SJSA1 (cell line): Measurements from ENCODE around the gene ZNF816. TPM values are rescaled to one million over a fixed set of nuclear protein-coding genes. Genes with fewer than 3 reads are reported as not detected.
"Not testable (repeated sequence)": the region's sequence is repeated elsewhere in the genome, so short reads cannot be mapped to it uniquely, and the experiment has no call there.

Source experiments
- DNase-seq, 2 experiments: peaks; one replicate each; pipeline ENCODE4 v3.0.0-alpha.2; 2015 to 2020; ENCODE audit warnings: low spot score in 2 of 2, low read depth in 1 of 2
- H3K27ac ChIP-seq: fragments of 250-450 bp; sonication (Bioruptor Pico); 2 replicates; pipeline ENCODE4 v1.5.1; 2020; ENCODE audit warnings: mild to moderate bottlenecking, moderate library complexity
- H3K27me3 ChIP-seq: fragments of 250-450 bp; sonication (Bioruptor Pico); replicated peaks from 2 replicates; pipeline ENCODE4 v1.5.1; 2020; ENCODE audit warnings: mild to moderate bottlenecking, moderate library complexity
- H3K36me3 ChIP-seq: fragments of 250-450 bp; sonication (Bioruptor Pico); 2 replicates; pipeline ENCODE4 v1.5.1; 2020; ENCODE audit warnings: mild to moderate bottlenecking
- H3K4me1 ChIP-seq: fragments of 250-450 bp; sonication (Bioruptor Pico); replicated peaks from 2 replicates; pipeline ENCODE4 v1.6.1; 2021; ENCODE audit warnings: mild to moderate bottlenecking
- H3K4me3 ChIP-seq: fragments of 250-450 bp; sonication (Bioruptor Pico); 2 replicates; pipeline ENCODE4 v1.5.1; 2020; ENCODE audit warnings: mild to moderate bottlenecking
- H3K9me3 ChIP-seq: fragments of 250-450 bp; sonication (Bioruptor Pico); replicated peaks from 2 replicates; pipeline ENCODE4 v1.5.1; 2020; ENCODE audit warnings: mild to moderate bottlenecking
- total RNA-seq: library from RNA; depleted of rRNA; stranded (reverse); fragments of >200 nt; shearing (Covaris generic); gene quantifications from 2 replicates; pipeline ENCODE4 v1.2.3, GENCODE V29; 2014

Gene ZNF816
- total RNA-seq, 1 experiment from 2014 or later: 9.5 TPM

DNA sequence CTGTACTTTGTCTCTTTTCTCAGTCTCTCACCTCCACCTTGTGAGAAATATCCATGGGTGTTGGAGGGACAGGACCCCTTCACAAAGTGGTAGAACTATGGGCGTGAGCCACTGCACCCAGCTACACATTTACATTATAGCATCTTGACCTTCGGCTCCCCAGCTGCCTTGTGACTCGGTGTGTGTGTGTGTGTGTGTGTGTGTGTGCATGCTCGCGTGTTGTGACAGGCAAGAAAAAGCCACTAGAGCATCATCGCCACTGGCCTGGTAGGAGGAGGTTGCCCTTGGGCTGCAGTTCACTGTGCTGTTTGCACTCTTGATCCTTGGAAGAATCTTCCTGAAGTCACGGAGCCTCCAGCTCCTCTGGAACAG, 25.7 kb downstream of the ZNF816 start:
- no peak for DNase-seq
- Histone ChIP-seq H3K36me3 (no peaks in the 10 kb centered on the region; the same call in 1 of the 2 replicates), H3K27ac (no peak overlapping the region), H3K4me1 (peaks cover 4% of the 10 kb centered on the region), H3K9me3 (no peaks in the 10 kb centered on the region), H3K4me3 (no peak overlapping the region), H3K27me3 (no peaks in the 10 kb centered on the region)

DNA sequence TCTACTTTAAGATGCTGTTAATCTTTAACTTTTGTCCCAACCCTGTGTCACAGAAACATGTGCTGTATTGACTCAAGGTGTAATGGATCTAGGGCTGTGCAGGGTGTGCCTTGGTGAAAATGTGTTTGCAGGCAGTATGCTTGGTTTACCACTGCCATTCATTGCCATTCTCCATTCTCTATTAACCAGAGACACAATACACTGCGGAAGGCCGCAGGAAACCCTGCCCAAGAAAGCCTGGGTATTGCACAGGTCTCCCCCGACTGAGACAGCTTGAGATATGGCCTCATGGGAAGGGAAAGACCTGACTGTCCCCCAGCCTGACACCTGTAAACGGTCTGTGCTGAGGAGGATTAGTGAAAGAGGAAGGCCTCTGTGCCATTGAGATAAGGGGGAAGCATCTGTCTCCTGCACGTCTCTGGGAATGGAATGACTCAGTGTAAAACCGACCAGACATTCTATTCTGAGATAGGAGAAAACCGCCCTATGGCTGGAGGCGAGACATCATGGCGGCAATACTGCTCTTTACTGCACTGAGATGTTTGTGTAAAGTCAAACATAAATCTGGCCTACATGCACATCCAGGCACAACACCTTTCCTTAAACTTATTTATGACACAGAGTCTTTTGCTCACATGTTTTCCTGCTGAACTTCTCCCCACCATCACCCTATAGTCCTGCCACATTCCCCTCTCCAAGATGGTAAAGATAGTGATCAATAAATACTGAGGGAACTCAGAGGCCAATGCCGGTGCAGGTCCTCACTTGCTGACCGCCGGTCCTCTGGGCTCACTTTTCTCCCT, 26.3 kb downstream of the ZNF816 start:
- Histone ChIP-seq H3K27me3 (no peaks in the 10 kb centered on the region), H3K9me3 (no peaks in the 10 kb centered on the region), H3K4me1 (peaks cover 4% of the 10 kb centered on the region), H3K27ac (no peak overlapping the region), H3K36me3 (no peaks in the 10 kb centered on the region; the same call in 1 of the 2 replicates), H3K4me3 (no peak overlapping the region)
- no peak for DNase-seq

DNA sequence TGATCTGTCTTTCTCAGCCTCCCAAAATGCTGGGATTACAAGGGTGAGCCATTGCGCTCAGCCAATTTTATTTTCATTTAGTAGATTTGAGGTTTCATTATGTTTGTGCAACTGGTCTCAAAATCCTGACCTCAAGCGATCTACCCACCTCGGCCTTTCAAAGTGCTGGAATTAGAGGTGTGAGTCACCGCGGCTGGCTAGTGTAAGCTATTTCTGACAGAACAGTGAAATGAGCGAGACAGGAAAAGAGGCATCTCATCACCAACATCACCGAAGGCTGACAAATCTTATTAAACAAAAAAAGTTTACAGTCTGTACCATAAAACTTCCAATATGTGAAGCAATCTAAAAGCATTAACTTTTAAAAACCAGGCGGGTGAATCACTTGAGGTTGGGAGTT, 27.2 kb downstream of the ZNF816 start:
- H3K4me3 ChIP-seq: no peak overlapping the region
- H3K9me3 ChIP-seq: no peaks in the 10 kb centered on the region
- no peak overlapping the region for H3K27ac ChIP-seq
- H3K36me3 ChIP-seq: no peaks in the 10 kb centered on the region; the same call in 1 of the 2 replicates
- no peaks in the 10 kb centered on the region for H3K27me3 ChIP-seq
- H3K4me1 ChIP-seq: peaks cover 4% of the 10 kb centered on the region
- DNase-seq: peak; percentile 53 to 61

DNA sequence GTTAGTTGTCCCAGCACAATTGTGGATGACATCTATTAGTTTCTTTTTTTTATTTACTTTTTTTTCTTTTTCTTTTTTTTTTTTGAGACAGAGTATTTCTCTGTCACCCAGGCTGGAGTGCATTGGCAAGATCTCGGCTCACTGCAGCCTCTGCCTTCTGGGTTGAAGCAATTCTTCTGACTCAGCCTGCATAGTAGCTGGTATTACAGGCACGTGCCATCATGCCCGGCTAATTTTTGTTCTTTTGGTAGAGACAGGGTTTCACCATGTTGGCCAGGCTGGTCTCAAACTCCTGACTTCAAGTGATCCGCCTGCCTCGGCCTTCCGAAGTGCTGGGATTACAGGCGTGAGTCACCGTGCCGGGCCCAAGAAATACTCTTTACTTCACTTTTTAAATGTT, 38.0 kb downstream of the ZNF816 start:
- not testable (repeated sequence) for H3K27me3 ChIP-seq

DNA sequence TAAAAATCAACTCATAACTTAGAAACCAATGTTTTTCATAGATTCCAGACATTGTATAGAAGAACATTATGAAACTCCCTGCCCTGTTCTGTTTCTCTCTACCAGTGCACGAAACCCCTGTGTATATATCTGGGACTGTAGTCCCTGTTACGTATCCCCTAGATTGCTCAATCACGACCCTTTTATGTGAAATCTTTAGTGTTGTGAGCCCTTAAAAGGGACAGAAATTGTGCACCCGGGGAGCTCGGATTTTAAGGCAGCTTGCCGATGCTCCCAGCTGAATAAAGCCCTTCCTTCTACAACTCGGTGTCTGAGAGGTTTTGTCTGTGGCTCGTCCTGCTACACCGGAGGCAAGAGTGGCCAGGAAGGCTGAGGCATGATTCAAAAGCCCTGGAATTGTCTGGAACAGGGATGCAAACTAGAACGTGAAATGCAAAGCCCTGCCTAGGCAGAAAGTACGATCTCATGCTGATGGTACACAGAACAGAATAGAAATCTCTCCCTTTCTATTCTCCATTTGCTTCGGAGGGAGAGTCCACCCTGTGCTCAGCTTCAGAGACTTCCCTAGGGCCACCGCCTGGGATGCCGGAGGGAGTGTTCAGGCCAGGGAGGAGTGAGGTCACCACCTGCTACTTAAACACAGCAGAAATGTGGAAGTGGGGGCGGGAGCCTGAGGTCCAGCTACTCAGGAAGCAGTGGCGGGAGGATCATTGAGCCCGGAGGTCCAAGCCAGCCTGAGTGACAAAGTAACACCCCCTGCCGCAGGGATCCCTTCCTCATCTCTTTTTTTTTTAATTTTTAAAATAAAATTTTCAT, 38.7 kb downstream of the ZNF816 start:
- DNase-seq: peak in 1 of 2 experiments; percentile 28
- peaks cover 5% of the 10 kb centered on the region; the same call in 1 of the 2 replicates for H3K4me1 ChIP-seq
- H3K27ac ChIP-seq: no peak overlapping the region

More for the DNA sequence above, 38.0 kb downstream of the ZNF816 start:
- peaks cover 18% of the 10 kb centered on the region for H3K36me3 ChIP-seq
- H3K4me3 ChIP-seq, H3K9me3 ChIP-seq, H3K4me1 ChIP-seq, H3K27ac ChIP-seq: not testable (repeated sequence)
- peak in 1 of 2 experiments; percentile 21 for DNase-seq

DNA sequence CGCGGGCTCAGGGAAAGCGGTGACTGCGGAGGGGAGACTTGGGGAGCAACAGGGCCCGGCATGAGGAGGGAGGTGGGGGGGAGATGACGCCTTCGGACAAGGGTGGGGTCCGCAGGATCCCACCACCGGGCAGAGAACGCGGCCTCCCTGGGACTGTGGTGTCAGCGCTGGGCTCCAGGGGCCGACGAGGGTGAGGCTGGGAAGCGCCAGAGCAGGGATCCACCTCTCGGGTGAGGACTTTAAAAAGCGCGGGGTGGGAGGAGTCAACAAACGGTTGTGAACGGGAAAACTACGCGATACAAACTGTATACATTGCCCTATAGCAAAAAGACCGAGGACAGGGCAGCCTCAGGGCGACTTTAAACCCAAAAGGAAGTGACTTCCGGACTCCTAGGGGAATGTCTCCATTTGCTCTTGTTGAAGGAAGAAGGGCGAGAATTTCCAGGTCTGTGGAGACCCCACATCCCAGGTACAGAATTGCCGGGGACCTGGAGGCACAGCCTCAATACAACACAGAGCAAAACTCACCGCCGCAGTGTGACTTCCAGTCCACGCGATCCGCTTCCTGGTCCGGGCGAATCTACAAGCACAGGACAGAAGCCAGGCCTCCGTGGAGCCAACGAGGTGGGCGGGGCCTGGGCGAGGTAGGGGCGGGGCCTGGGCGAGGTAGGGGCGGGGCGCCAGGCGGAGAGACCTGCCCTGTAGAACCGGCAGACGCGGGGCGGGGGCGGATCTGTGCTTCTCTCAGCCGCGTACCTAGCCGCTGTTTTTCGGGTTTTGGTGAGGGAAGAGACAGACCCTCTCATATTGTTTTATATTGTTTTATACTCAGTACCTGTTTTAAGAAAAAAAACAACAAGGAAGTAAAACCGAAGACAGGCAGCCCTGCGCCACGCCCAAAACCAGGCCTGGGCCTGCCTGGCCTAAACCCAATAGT, 39.6 kb downstream of the ZNF816 start, which contains the start of gene ZNF888:
Gene ZNF888 (minus strand): TSS at position 588 of the 937 bp plus-strand sequence. CDS start 5,555 bp downstream, outside the sequence.
- peak within 1 kb of the TSS; percentile 75 for H3K27ac ChIP-seq
- H3K4me3 ChIP-seq: peak within 1 kb of the TSS; percentile 51
- peaks cover 5% of the 10 kb centered on the region; the same call in 1 of the 2 replicates for H3K4me1 ChIP-seq
- H3K36me3 ChIP-seq: peaks cover 4% of the 10 kb centered on the region; the same call in 1 of the 2 replicates
- 0 out of 2 replicates have a peak, but pooled peaks cover 5% of the 10 kb centered on the region for H3K9me3 ChIP-seq
- H3K27me3 ChIP-seq: no peaks in the 10 kb centered on the region
- peak; percentile 84 to 85 for DNase-seq

More for the DNA sequence above, 38.7 kb downstream of the ZNF816 start:
- H3K9me3 ChIP-seq: 0 out of 2 replicates have a peak, but pooled peaks cover 5% of the 10 kb centered on the region
- peak overlapping the region; percentile 51 for H3K4me3 ChIP-seq
- H3K27me3 ChIP-seq: no peaks in the 10 kb centered on the region
- H3K36me3 ChIP-seq: peaks cover 13% of the 10 kb centered on the region

DNA sequence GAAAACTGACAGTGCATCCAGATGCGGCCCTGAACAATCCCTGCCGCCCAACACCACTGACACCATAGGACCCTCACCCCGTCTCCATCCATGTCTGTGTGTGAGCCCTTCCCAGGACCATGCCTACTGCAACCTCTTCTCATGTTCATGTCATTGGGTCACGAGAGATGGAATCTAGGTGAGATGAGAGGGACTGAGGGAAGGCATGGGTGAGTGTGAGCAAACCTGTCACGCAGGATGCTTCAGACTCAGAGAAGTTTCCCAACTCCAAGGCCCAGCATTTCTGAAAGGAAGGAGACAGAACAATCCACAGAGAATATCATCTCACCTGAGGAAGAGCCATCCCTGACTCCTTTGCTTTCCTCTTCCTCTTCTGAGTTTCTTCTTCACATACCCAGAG, 45.1 kb downstream of the ZNF816 start:
- Histone ChIP-seq H3K9me3 (no peaks in the 10 kb centered on the region), H3K27me3 (no peaks in the 10 kb centered on the region), H3K27ac (no peak overlapping the region), H3K4me3 (no peak overlapping the region), H3K4me1 (no peaks in the 10 kb centered on the region), H3K36me3 (peaks cover 15% of the 10 kb centered on the region)
- peak in 1 of 2 experiments; percentile 16 for DNase-seq

DNA sequence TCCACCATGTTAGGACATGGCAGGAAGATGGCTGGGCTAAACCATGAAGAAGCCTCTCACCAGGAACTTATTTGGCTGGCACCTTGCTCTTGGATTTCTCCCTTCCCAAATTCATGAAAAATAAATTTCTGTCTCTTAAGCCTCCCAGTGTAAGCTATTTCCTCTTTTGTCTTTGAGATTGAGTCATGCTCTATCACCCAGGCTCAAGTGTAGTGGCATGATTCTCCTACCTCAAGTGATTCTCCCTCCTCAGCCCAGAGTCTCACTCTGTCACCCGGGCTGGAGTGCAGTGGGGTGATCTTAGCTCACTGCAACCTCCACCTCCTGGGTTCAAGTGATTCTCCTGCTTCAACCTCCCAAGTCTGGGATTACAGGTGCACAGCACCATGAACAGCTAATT, 52.0 kb downstream of the ZNF816 start:
- H3K27ac ChIP-seq: no peak overlapping the region
- no peaks in the 10 kb centered on the region for H3K27me3 ChIP-seq
- no peak overlapping the region for H3K4me3 ChIP-seq
- DNase-seq: peak in 1 of 2 experiments; percentile 8
- H3K4me1 ChIP-seq: no peaks in the 10 kb centered on the region
- H3K9me3 ChIP-seq: no peaks in the 10 kb centered on the region
- H3K36me3 ChIP-seq: peaks cover 22% of the 10 kb centered on the region

DNA sequence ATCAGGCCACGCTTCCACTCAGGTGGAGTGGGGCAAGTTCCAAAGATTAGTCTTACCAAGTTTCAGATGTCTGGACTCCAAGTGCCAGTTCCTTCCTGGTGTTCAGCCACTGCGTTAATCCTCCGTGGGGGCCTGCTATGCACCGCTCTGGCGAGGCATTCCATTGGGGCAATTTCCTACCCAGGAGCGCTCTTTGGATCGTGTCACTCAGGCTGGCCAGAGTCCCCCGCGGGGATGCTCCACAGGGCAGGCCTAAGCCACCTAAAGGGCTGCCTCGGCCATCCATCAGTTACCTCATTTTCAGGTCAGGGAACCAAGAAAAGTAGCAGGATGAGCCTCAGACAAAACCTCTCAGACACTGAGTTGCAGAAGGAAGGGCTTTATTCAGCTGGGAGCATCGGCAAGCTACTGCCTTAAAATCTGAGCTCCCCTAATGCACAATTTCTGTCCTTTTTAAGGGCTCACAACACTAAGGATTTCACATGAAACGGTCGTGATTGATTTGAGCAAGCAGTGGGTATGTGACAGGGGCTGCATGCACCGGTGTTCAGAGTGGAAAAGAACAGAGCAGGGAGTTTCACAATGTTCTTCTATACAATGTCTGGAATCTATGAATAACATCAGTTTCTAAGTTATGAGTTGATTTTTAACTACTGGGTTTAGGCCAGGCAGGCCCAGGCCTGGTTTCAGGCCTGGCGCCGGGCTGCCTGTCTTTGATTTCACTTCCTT, 58.5 kb downstream of the ZNF816 start:
- not testable (repeated sequence) for H3K27ac ChIP-seq, H3K4me1 ChIP-seq, H3K27me3 ChIP-seq, H3K9me3 ChIP-seq, H3K4me3 ChIP-seq
- peak in 1 of 2 experiments; percentile 6 for DNase-seq
- peaks cover 13% of the 10 kb centered on the region; the same call in 1 of the 2 replicates for H3K36me3 ChIP-seq

DNA sequence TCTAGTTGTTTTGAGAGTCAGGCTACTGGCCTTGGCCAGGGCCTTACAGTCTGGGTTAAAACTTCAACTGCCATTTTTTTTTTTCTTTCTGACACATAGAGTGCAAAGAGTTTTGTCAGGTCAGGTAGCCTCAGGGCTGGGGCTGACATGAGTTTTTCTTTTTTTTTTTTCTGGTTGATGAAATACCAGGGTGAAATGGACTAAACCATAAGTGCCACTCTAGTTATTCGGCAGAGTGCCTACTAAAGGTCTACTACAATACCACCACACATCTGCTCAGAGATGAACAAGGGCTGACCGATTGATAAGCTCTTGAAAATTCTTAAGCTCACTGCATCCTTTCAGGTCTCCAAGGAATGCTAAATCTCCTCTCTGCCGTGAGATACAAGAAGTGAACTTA, 60.8 kb downstream of the ZNF816 start:
- H3K4me3 ChIP-seq: no peak overlapping the region
- H3K36me3 ChIP-seq: peaks cover 11% of the 10 kb centered on the region; the same call in 1 of the 2 replicates
- DNase-seq: no peak
- H3K27ac ChIP-seq: no peak overlapping the region
- 0 out of 2 replicates have a peak, but pooled peaks cover 5% of the 10 kb centered on the region for H3K9me3 ChIP-seq
- no peaks in the 10 kb centered on the region for H3K27me3 ChIP-seq
- H3K4me1 ChIP-seq: peaks cover 3% of the 10 kb centered on the region; the same call in 1 of the 2 replicates
